HG03457 (cell line): ENCODE measurements around the gene SPAG6.

Experiments used
- ATAC-seq: cut with Tn5 transposase; IDR thresholded peaks from one replicate; pipeline ENCODE4 v1.9.1; 2021; ENCODE audit warnings: moderate number of reproducible peaks; ENCODE audit not compliant: unreplicated experiment

SPAG6 gene

DNA sequence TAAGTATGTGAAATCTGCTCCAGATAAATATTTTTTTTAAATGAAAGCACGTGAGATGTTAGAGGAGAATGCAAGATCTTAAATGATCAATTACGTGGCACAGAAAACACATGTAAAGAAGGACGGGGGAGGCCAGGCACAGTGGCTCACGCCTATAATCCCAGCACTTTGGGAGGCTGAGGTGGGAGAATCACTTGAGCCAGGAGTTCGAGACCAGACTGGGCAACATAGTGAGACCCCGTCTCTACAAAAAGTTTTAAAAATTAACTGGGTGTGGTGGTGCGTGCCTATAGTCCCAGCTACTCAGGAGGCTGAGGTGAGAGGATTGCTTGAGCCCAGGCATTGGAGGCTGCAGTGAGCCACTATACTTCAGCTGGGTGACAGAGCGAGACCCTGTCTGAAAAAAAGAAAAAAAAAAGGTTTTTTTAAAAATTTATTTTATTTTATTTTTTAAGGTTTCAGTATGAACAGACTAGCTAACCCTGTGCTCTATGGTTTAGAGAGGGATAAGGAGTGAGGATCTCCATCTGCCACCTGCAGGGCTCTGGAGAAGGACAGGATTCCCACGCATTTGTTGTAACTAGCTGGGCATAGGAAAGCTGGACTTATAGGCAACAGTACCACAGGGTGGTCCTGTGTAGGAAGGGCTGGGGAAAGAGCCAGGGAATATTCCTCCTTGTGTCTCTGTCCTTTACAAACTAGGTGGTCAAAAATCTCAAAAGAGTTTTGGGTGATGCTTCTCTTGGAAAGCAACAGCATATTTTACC is 113.2 kb downstream of the SPAG6 start:
- ATAC-seq: no peak

DNA sequence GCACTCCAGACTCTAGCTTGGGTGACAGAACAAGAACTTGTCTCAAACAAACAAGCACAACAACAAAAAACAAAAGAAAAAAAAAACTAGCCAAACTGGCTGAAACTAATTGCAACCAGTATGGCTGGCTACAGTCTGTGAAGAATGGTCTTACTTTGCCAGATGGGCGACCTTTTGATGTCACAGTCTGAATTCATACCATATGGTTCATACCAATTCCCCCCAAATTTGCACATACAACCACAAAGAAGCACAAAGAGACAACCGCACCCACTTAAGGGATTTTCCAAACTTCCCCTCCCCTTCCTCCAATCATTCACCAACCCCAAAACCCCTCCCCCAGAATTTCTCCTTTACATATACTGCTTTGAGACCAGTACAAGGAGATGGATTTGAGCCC is 114.2 kb downstream of the SPAG6 start:
- no peak for ATAC-seq

DNA sequence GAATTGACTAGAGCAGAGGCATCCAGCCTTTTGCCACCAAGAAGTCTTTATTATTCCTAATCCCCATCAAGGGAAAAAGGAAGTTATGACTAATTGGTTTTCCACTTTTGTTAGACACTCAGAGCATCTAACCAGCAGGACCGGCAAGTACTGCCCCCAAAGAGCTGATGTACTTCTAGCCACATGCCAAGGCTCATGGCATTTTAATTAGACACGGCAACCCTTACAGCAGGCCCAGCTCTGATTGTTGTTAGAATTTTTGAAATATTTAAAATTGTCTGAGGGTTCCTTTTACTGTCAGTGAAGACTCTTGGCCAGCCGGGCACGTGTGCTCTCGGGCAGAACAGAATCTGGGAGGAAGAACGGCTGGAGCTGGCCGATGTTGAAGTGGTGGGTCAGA is 114.8 kb downstream of the SPAG6 start:
- ATAC-seq: no peak

DNA sequence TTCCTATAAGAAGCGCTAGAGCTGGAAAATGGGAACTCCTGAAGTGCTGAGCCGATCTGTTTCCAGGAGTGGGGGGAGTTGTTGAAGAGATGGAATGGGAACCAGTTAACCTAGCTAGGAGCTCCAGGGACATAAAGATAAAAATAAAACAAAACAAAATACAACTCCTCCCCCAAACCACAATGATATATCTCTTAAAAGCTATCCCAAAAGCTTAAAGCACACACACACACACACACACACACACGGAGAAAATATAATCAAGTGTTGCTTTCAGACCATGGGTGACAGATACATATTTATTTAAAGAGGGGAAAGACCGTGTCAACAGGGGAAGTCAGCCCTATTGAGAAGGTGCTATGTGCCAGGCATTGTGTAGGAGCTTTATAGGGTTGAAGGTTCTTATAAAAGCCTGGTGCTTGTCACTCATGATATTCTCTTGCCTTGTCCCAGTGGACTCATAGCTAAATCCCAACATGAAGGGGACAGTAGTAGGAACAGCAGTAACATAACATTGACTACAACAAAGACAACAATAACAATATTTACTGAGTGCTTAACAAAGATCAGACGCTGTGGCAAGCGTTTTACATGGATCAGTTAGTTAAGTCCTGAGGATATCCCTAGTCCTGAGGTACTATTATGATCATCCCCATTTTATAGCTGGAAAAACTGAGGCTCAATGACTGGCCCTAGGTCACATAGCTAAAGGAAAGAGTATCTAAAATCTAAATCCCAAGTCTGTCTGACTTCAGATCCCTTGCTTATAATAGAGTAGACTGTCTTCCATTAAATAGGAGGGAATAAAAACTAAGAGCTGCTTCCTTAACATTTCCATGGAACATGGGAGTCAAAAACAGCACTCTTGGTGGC is 115.5 kb downstream of the SPAG6 start:
- no peak for ATAC-seq

DNA sequence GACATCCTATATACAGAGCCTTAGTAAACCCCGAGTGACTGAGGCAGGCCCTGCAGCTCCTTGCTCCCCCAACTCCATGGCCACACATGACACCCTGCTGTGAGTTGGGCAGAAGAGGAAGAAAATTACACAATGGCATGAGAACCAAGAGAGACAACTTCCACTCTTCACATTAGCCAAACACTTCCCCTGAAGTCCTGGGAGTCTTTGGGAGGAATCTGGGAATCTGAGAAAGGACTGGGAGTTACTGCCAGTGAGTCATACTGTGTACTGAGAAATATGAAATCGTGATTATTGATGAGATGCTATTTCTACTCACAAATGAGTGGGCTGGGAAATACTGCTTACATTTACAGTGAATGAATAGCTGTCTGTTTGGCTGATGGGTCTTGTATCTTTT is 116.6 kb downstream of the SPAG6 start:
- ATAC-seq: no peak

DNA sequence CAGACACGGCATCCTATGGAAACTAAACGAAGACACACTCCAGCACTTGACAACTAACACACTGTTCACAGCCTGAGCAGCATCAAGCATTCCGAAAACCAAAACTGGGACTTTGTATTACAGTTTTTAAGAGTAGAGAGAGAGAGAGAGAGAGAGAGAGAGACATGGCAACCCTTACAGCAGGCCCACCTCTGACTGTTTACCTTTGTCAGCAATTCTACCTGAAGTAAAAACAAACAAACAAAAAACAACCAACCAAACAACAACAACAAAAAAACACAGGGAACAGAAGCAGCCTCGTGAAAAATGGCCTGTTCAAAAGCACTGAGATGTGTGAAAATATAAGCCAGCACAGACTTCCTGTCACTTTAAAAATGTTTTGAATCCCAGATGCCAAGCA is 118.0 kb downstream of the SPAG6 start:
- ATAC-seq: no peak

DNA sequence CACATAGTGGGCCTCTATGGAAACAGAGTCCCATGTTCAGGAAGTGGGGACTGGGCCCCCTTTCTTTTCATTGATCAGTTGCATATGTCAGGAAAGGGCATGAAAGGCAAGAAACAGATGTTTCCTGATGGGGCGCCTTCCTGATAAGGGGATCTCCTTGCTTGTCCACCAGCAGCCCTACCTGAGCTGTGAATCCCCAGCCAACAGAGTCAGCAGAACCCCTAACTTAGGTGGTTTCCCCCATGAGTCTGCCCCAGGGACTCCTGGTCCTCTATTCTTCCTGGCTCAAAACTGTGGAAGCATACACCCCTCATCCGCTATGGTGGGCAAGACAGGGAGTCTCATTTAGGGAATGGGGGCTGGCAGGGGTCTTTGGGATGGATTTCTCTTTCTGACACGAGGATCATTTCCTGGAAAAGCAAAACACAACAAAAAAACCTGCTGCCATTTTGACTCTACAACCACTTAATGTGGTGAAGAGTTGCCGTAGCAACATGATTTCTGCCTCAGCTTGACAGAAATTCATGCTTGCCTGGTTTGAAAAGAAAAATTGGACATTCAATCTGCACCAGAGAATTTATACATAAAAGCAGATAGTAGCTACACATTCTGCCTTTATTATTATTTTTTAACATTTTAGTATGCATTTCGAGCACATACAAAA is 119.8 kb downstream of the SPAG6 start:
- ATAC-seq: no peak

DNA sequence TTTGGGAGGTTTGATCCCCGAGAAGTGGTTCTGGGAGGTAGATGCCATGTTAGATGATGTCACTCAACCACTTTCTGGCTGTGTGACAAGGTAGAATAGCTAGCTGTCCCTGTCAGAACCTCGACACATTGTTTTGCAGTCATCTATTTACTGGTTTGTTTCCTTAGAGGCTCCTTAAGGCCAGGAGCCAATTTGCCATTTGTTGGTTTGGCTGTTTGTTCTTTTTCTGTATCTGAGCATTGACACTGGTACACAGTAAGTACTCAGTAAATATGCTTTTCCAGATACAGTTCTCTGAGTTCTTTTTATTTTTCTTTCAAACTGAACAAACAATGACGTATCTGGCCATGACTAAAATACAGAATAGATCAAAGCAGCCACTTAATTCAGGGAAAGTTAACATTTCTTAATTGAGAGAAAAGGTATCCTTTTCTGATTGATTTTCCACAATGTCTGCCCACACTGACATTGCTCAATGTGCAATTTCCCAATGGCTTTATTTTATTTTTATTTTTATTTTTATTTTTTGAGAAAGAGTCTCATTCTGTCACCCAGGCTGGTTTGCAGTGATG is 121.6 kb downstream of the SPAG6 start:
- no peak for ATAC-seq
